HG03457 (cell line): ENCODE results near the gene SARNP.
"Not testable (repeated sequence)": the region's sequence is repeated elsewhere in the genome, so short reads cannot be mapped to it uniquely, and the experiment has no call there.

ENCODE experiments used
- ATAC-seq: cut with Tn5 transposase; IDR thresholded peaks from one replicate; pipeline ENCODE4 v1.9.1; 2021; ENCODE audit warnings: moderate number of reproducible peaks; ENCODE audit not compliant: unreplicated experiment

SARNP gene

GRCh38 chr12:55839345-55840140 is 22.0 kb upstream of the SARNP start:
- no peak for ATAC-seq

GRCh38 chr12:55838361-55838760 is 20.8 kb upstream of the SARNP start:
- no peak for ATAC-seq

- not testable (repeated sequence) for ATAC-seq
These were observed 16.9 kb upstream of the SARNP start for GRCh38 chr12:55834400-55834799.

- ATAC-seq, result no peak
These were observed 15.5 kb upstream of the SARNP start for GRCh38 chr12:55833056-55833455.

- no peak for ATAC-seq
These were observed 13.9 kb upstream of the SARNP start for GRCh38 chr12:55831447-55831815.

GRCh38 chr12:55830601-55831446 is 13.3 kb upstream of the SARNP start:
- no peak for ATAC-seq

- peak; percentile 7 for ATAC-seq
These were observed 12.6 kb upstream of the SARNP start for GRCh38 chr12:55829967-55830600.

- no peak for ATAC-seq
These were observed 10.8 kb upstream of the SARNP start for GRCh38 chr12:55828357-55828756.

GRCh38 chr12:55827806-55828205 is 10.3 kb upstream of the SARNP start:
- no peak for ATAC-seq

GRCh38 chr12:55824726-55825125 is 7.2 kb upstream of the SARNP start:
- ATAC-seq, result no peak

- ATAC-seq, result no peak
These were observed 5.9 kb upstream of the SARNP start for GRCh38 chr12:55823419-55823818.

GRCh38 chr12:55822228-55822627 is 4.7 kb upstream of the SARNP start:
- no peak for ATAC-seq

- no peak for ATAC-seq
These were observed 3.2 kb upstream of the SARNP start for GRCh38 chr12:55820679-55821078.

GRCh38 chr12:55818886-55819285 is 1.4 kb upstream of the SARNP start:
- ATAC-seq, result no peak

- ATAC-seq, result peak; percentile 15
These were observed 710 bp upstream of the SARNP start for GRCh38 chr12:55818140-55818728.

- no peak for ATAC-seq
These were observed 611 bp downstream of the SARNP start for GRCh38 chr12:55816881-55817344.

GRCh38 chr12:55815473-55815872 is 2.1 kb downstream of the SARNP start:
- ATAC-seq, result no peak

GRCh38 chr12:55814257-55814656 is 3.3 kb downstream of the SARNP start:
- ATAC-seq, result no peak

GRCh38 chr12:55812088-55812487 is 5.4 kb downstream of the SARNP start:
- no peak for ATAC-seq

GRCh38 chr12:55809274-55809673 is 8.2 kb downstream of the SARNP start:
- no peak for ATAC-seq

GRCh38 chr12:55806982-55807381 is 10.5 kb downstream of the SARNP start:
- ATAC-seq, result no peak
